CD4-positive, alpha-beta T cell (primary cell): ENCODE data around the gene CHCHD5. TPM values are rescaled to one million over a fixed set of nuclear protein-coding genes. Genes with fewer than 3 reads are reported as not detected.
"Not testable (repeated sequence)": the region's sequence is repeated elsewhere in the genome, so short reads cannot be mapped to it uniquely, and the experiment has no call there.

ENCODE experiments used
- ATAC-seq: fragments of 200-7000 bp; cut with Tn5 transposase; one replicate; pipeline ENCODE4 v1.10.0; 2022; ENCODE audit warnings: mild to moderate bottlenecking; ENCODE audit not compliant: poor library complexity
- CTCF ChIA-PET: fragments of 350-600 bp; sonication (Branson Sonifier 250); formaldehyde crosslinking; loops from one replicate; lab custom pipeline; 2021; ENCODE audit warnings: antibody characterized with exemption, inconsistent platforms; lab: Charles Lee
- POLR2A ChIA-PET: fragments of 350-600 bp; sonication (Branson Sonifier 250); formaldehyde crosslinking; loops from one replicate; lab custom pipeline; 2021; ENCODE audit warnings: antibody characterized with exemption, inconsistent platforms; lab: Charles Lee
- DNase-seq, 14 experiments: peaks; one replicate each; pipeline ENCODE4 v3.0.0-alpha.2; 2013 to 2020; ENCODE audit warnings: mixed read lengths in 2 of 14
- H3K27ac ChIP-seq, 2 donors: one replicate each; pipeline versions ENCODE4 v1.5.1 to v1.7.0; 2013; ENCODE audit warnings: low read length in 2 of 2, low read depth in 1 of 2, mild to moderate bottlenecking in 1 of 2
- H3K27me3 ChIP-seq, 2 experiments: 1 replicate in 1 of 2; 2 replicates in 1 of 2; pipeline versions ENCODE4 v1.6.1 to v1.7.0; 2013; ENCODE audit warnings: low read length in 2 of 2, control low read depth in 1 of 2, mild to moderate bottlenecking in 1 of 2, moderate library complexity in 1 of 2; ENCODE audit not compliant: insufficient read depth in 2 of 2, control insufficient read depth in 1 of 2
- H3K36me3 ChIP-seq: one replicate; pipeline ENCODE4 v1.6.1; 2013; ENCODE audit warnings: low read length, control low read depth; ENCODE audit not compliant: insufficient read depth
- H3K4me1 ChIP-seq: one replicate; pipeline ENCODE4 v1.6.1; 2013; ENCODE audit warnings: low read length, control low read depth; ENCODE audit not compliant: insufficient read depth
- H3K4me3 ChIP-seq: one replicate; pipeline ENCODE4 v1.5.1; 2013; ENCODE audit warnings: mild to moderate bottlenecking, low read length, moderate library complexity
- H3K9me3 ChIP-seq, 2 experiments: 1 replicate in 1 of 2; 2 replicates in 1 of 2; pipeline versions ENCODE4 v1.6.1 to v1.7.0; 2013; ENCODE audit warnings: low read length in 2 of 2, mild to moderate bottlenecking in 2 of 2, control low read depth in 1 of 2, moderate library complexity in 1 of 2; ENCODE audit not compliant: control insufficient read depth in 1 of 2, insufficient read depth in 1 of 2
- H3K27ac Mint-ChIP-seq: one replicate; pipeline ENCODE4 v1.8.0; 2020; ENCODE audit warnings: mixed read lengths
- H3K27me3 Mint-ChIP-seq: one replicate; pipeline ENCODE4 v1.8.0; 2021; ENCODE audit warnings: mixed read lengths
- H3K36me3 Mint-ChIP-seq: one replicate; pipeline ENCODE4 v1.8.0; 2021; ENCODE audit warnings: low read depth, mixed read lengths
- H3K4me1 Mint-ChIP-seq: one replicate; pipeline ENCODE4 v1.8.0; 2021; ENCODE audit warnings: low read depth, mixed read lengths
- H3K4me3 Mint-ChIP-seq: one replicate; pipeline ENCODE4 v1.8.0; 2020; ENCODE audit warnings: mild to moderate bottlenecking, mixed read lengths
- H3K9me3 Mint-ChIP-seq: one replicate; pipeline ENCODE4 v1.8.0; 2020; ENCODE audit warnings: mixed read lengths
- CTCF ChIP-seq: fragments of 200-600 bp; IDR thresholded peaks from one replicate; pipeline ENCODE4 v1.8.0; 2022; ENCODE audit warnings: antibody characterized with exemption, mild to moderate bottlenecking
- intact Hi-C, 2 experiments: fragments of 100-400 bp; cut with DNase I in 1 of 2; cut with micrococcal nuclease in 1 of 2; formaldehyde crosslinking; loops; one replicate each; pipeline versions ENCODE4 v1.15.1 to v1.9.0; 2023 to 2025; cut with DNase I, micrococcal nuclease
- total RNA-seq, 174 experiments: library from RNA in 2 of 174; stranded (reverse) in 2 of 174; gene quantifications; one replicate each; pipeline ENCODE4 v1.2.3 and lab custom pipeline; 2021 to 2026

The CHCHD5 gene
- total RNA-seq, 2 experiments from 2014 or later, result 13.4 to 14.3 TPM

- Histone ChIP-seq H3K36me3 (peaks cover 78% of the 10 kb centered on the region), H3K4me3 (no peak overlapping the region), H3K9me3 (no peaks in the 10 kb centered on the region), H3K27me3 (no peaks in the 10 kb centered on the region), H3K4me1 (peaks cover under 1% of the 10 kb centered on the region), H3K27ac (no peak overlapping the region)
- H3K27me3 Mint-ChIP-seq, result no peaks in the 10 kb centered on the region
- H3K27ac Mint-ChIP-seq, result no peak overlapping the region
- POLR2A ChIA-PET, result no interaction called here
- H3K4me3 Mint-ChIP-seq, result no peak overlapping the region
- CTCF ChIA-PET, result no interaction called here
- DNase-seq (no peak), ATAC-seq (no peak)
- no peak for TF ChIP-seq CTCF
- H3K36me3 Mint-ChIP-seq, result peaks cover 75% of the 10 kb centered on the region
- intact Hi-C loops, result no loop called here
- peaks cover 9% of the 10 kb centered on the region for H3K4me1 Mint-ChIP-seq
- H3K9me3 Mint-ChIP-seq, result no peaks in the 10 kb centered on the region
These were observed 35.4 kb upstream of the CHCHD5 start for GRCh38 chr2:112548980-112549379.

GRCh38 chr2:112566104-112566503 is 18.3 kb upstream of the CHCHD5 start:
- H3K27ac ChIP-seq, result no peak overlapping the region
- peaks cover 6% of the 10 kb centered on the region for H3K9me3 Mint-ChIP-seq
- no peaks in the 10 kb centered on the region for H3K27me3 ChIP-seq
- ChIA-PET POLR2A (no interaction called here), CTCF (no interaction called here)
- DNase-seq (no peak), ATAC-seq (no peak)
- H3K36me3 ChIP-seq, result peaks cover 77% of the 10 kb centered on the region
- no peak overlapping the region for H3K4me3 Mint-ChIP-seq
- H3K36me3 Mint-ChIP-seq, result peaks cover 93% of the 10 kb centered on the region
- no peaks in the 10 kb centered on the region for H3K4me1 Mint-ChIP-seq
- no peak overlapping the region for H3K4me3 ChIP-seq
- TF ChIP-seq CTCF, result no peak
- intact Hi-C loops, result no loop called here
- H3K9me3 ChIP-seq, result peaks cover 0 to 4% of the 10 kb centered on the region in 2 experiments
- H3K4me1 ChIP-seq, result no peaks in the 10 kb centered on the region
- no peaks in the 10 kb centered on the region for H3K27me3 Mint-ChIP-seq
- H3K27ac Mint-ChIP-seq, result no peak overlapping the region

- H3K27ac ChIP-seq, H3K9me3 Mint-ChIP-seq, H3K4me1 ChIP-seq, CTCF ChIA-PET, H3K27me3 Mint-ChIP-seq, POLR2A ChIA-PET, H3K4me1 Mint-ChIP-seq, DNase-seq, H3K27me3 ChIP-seq, ATAC-seq, H3K9me3 ChIP-seq, intact Hi-C loops, H3K4me3 ChIP-seq, H3K27ac Mint-ChIP-seq, H3K4me3 Mint-ChIP-seq: not testable (repeated sequence)
- H3K36me3 Mint-ChIP-seq, result peaks cover 93% of the 10 kb centered on the region
- peaks cover 77% of the 10 kb centered on the region for H3K36me3 ChIP-seq
These were observed 17.9 kb upstream of the CHCHD5 start for GRCh38 chr2:112566508-112566907.

DNA sequence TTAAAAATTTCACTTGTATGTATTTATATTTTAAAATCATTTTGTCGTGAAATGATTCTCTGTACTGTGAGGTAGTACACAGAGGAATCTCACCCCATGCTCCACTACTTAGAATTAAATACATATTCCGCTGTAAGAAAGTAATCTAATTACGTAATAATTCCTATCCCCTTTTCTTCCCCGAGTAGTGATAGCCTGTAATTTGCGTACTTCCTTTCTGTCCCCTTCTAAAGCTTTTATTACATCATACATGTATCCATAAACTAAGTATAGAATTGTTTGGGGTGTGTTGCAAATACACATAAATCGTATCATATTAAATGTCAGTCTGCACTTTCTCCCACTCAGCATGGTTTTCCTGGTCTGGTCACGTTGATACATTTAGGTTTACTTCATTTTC is 12.4 kb upstream of the CHCHD5 start:
- DNase-seq (no peak), ATAC-seq (no peak)
- peaks cover 6% of the 10 kb centered on the region for H3K9me3 Mint-ChIP-seq
- CTCF ChIA-PET, result no interaction called here
- H3K27ac Mint-ChIP-seq, result no peak overlapping the region
- intact Hi-C loops, result no loop called here
- no peaks in the 10 kb centered on the region for H3K4me1 ChIP-seq
- no peak overlapping the region for H3K4me3 ChIP-seq
- peaks cover 0 to 4% of the 10 kb centered on the region in 2 experiments for H3K9me3 ChIP-seq
- H3K4me3 Mint-ChIP-seq, result no peak overlapping the region
- H3K36me3 ChIP-seq, result peaks cover 87% of the 10 kb centered on the region
- H3K27me3 Mint-ChIP-seq, result no peaks in the 10 kb centered on the region
- H3K27me3 ChIP-seq, result no peaks in the 10 kb centered on the region
- H3K27ac ChIP-seq, result no peak overlapping the region
- peaks cover 98% of the 10 kb centered on the region for H3K36me3 Mint-ChIP-seq
- H3K4me1 Mint-ChIP-seq, result no peaks in the 10 kb centered on the region
- POLR2A ChIA-PET, result interaction anchor here (0.6 kb wide), 1 partner anchor 12 kb away, joined by 3 read pairs; no protein-coding TSS in a partner anchor
- TF ChIP-seq CTCF, result no peak
